GM12878 (cell line): Measurements from ENCODE around the gene RGR.

Source experiments
- CHD2 ChIP-seq: IDR thresholded peaks from 2 replicates; pipeline ENCODE4 v1.6.1; 2011; ENCODE audit warnings: low read depth, low read length, improper control_type of control experiment, borderline replicate concordance
- EZH2 ChIP-seq: IDR thresholded peaks from 2 replicates; pipeline ENCODE4 v1.6.1; 2012; ENCODE audit warnings: low read depth, mild to moderate bottlenecking, control low read depth, inconsistent platforms, low read length, borderline replicate concordance; ENCODE audit not compliant: control insufficient read depth
- FOXM1 ChIP-seq: IDR thresholded peaks from 2 replicates; pipeline ENCODE4 v1.6.1; 2012; ENCODE audit warnings: low read depth, mild to moderate bottlenecking, inconsistent platforms, low read length, moderate library complexity
- MEF2B ChIP-seq: fragments of 450-650 bp; IDR thresholded peaks from 2 replicates; pipeline ENCODE4 v1.6.1; 2018; ENCODE audit warnings: mild to moderate bottlenecking, moderate library complexity; ENCODE audit not compliant: partially characterized antibody, poor library complexity, severe bottlenecking
- POLR2AphosphoS5 ChIP-seq: IDR thresholded peaks from 2 replicates; pipeline ENCODE4 v1.6.1; 2011; ENCODE audit warnings: mild to moderate bottlenecking, low read length, inconsistent platforms
- TF ChIP-seq, protein P1 (sequence below): fragments of 150-350 bp; IDR thresholded peaks from 2 replicates; pipeline ENCODE4 v1.6.1; 2016; ENCODE audit warnings: low read depth, low read length
- TF ChIP-seq, protein P2 (sequence below), 3 experiments: IDR thresholded peaks in 2 of 3; conservative IDR thresholded peaks in 1 of 3; 2 replicates each; pipeline ENCODE4 v1.5.1; 2011; ENCODE audit warnings: low read depth in 3 of 3, low read length in 3 of 3, mild to moderate bottlenecking in 3 of 3, control low read depth in 2 of 3, moderate library complexity in 2 of 3, inconsistent platforms in 1 of 3, mixed read lengths in 1 of 3; ENCODE audit not compliant: control insufficient read depth in 2 of 3, insufficient read depth in 1 of 3; ENCODE audit errors: extremely low read depth in 1 of 3
- TF ChIP-seq, protein P3 (sequence below): IDR thresholded peaks from 2 replicates; pipeline ENCODE4 v1.6.1; 2011; ENCODE audit warnings: low read depth, mild to moderate bottlenecking, low read length, moderate library complexity, borderline replicate concordance; ENCODE audit errors: extremely low read depth
- TF ChIP-seq, protein P4 (sequence below): IDR thresholded peaks from 2 replicates; pipeline ENCODE4 v1.6.1; 2012; ENCODE audit warnings: mild to moderate bottlenecking, low read depth, low read length

DNA sequence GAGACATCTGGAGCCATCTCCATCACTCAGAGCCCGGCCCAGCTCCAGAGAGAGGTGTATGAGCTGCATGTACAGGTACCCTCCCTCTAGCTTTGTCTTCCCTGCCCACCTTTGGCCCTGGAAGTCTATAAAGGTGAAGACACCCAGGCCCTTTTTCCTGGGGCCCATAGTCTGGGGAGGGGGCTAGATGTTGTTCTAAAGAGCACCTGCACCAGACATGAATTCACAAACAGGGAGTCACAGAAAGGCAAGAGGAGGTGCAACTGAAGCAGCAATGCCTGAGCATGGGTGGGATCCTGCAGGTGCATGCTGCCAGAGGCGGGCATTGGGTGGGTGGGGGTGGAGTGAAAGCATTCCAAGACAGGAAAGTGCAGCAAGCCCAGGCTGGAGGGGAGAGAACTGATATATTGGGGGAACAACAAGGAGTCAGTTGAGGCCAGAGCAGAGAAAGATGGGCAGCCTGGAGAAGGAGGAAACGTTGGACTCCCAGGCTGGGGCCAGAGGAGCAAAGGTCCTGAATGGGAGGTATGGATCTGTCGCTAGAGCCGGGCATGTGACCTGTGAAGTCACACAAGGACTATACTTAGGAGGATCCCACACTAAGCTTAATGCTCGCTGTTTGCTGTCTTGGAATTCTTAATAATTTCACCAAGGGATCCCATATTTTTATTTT lies 38.9 kb upstream of the RGR start:
- no peak for TF ChIP-seq MEF2B
- TF ChIP-seq POLR2AphosphoS5 = no peak
- TF ChIP-seq, protein P1, sequence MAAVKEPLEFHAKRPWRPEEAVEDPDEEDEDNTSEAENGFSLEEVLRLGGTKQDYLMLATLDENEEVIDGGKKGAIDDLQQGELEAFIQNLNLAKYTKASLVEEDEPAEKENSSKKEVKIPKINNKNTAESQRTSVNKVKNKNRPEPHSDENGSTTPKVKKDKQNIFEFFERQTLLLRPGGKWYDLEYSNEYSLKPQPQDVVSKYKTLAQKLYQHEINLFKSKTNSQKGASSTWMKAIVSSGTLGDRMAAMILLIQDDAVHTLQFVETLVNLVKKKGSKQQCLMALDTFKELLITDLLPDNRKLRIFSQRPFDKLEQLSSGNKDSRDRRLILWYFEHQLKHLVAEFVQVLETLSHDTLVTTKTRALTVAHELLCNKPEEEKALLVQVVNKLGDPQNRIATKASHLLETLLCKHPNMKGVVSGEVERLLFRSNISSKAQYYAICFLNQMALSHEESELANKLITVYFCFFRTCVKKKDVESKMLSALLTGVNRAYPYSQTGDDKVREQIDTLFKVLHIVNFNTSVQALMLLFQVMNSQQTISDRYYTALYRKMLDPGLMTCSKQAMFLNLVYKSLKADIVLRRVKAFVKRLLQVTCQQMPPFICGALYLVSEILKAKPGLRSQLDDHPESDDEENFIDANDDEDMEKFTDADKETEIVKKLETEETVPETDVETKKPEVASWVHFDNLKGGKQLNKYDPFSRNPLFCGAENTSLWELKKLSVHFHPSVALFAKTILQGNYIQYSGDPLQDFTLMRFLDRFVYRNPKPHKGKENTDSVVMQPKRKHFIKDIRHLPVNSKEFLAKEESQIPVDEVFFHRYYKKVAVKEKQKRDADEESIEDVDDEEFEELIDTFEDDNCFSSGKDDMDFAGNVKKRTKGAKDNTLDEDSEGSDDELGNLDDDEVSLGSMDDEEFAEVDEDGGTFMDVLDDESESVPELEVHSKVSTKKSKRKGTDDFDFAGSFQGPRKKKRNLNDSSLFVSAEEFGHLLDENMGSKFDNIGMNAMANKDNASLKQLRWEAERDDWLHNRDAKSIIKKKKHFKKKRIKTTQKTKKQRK = no peak
- TF ChIP-seq FOXM1 = no peak
- TF ChIP-seq CHD2 = no peak
- TF ChIP-seq, protein P2, sequence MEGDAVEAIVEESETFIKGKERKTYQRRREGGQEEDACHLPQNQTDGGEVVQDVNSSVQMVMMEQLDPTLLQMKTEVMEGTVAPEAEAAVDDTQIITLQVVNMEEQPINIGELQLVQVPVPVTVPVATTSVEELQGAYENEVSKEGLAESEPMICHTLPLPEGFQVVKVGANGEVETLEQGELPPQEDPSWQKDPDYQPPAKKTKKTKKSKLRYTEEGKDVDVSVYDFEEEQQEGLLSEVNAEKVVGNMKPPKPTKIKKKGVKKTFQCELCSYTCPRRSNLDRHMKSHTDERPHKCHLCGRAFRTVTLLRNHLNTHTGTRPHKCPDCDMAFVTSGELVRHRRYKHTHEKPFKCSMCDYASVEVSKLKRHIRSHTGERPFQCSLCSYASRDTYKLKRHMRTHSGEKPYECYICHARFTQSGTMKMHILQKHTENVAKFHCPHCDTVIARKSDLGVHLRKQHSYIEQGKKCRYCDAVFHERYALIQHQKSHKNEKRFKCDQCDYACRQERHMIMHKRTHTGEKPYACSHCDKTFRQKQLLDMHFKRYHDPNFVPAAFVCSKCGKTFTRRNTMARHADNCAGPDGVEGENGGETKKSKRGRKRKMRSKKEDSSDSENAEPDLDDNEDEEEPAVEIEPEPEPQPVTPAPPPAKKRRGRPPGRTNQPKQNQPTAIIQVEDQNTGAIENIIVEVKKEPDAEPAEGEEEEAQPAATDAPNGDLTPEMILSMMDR (IDR thresholded peaks at IDR 0.05 in 2 of 3, conservative IDR thresholded peaks at IDR 0.05 in 1 of 3; ENCODE audit: control insufficient read depth in 2 of 3, extremely low read depth in 1 of 3, insufficient read depth in 1 of 3, low read depth in 3 of 3, low read length in 3 of 3) = no peak
- TF ChIP-seq, protein P3, sequence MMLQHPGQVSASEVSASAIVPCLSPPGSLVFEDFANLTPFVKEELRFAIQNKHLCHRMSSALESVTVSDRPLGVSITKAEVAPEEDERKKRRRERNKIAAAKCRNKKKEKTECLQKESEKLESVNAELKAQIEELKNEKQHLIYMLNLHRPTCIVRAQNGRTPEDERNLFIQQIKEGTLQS = no peak
- TF ChIP-seq EZH2 = no peak
- TF ChIP-seq, protein P4, sequence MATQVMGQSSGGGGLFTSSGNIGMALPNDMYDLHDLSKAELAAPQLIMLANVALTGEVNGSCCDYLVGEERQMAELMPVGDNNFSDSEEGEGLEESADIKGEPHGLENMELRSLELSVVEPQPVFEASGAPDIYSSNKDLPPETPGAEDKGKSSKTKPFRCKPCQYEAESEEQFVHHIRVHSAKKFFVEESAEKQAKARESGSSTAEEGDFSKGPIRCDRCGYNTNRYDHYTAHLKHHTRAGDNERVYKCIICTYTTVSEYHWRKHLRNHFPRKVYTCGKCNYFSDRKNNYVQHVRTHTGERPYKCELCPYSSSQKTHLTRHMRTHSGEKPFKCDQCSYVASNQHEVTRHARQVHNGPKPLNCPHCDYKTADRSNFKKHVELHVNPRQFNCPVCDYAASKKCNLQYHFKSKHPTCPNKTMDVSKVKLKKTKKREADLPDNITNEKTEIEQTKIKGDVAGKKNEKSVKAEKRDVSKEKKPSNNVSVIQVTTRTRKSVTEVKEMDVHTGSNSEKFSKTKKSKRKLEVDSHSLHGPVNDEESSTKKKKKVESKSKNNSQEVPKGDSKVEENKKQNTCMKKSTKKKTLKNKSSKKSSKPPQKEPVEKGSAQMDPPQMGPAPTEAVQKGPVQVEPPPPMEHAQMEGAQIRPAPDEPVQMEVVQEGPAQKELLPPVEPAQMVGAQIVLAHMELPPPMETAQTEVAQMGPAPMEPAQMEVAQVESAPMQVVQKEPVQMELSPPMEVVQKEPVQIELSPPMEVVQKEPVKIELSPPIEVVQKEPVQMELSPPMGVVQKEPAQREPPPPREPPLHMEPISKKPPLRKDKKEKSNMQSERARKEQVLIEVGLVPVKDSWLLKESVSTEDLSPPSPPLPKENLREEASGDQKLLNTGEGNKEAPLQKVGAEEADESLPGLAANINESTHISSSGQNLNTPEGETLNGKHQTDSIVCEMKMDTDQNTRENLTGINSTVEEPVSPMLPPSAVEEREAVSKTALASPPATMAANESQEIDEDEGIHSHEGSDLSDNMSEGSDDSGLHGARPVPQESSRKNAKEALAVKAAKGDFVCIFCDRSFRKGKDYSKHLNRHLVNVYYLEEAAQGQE = no peak
